Fibroblast of villous mesenchyme (primary cell): Measurements from ENCODE around the gene ANKAR. TPM values are rescaled to one million over a fixed set of nuclear protein-coding genes. Genes with fewer than 3 reads are reported as not detected.

Experiments
- DNase-seq: peaks from one replicate; pipeline ENCODE4 v3.0.0-alpha.2; 2010; ENCODE audit warnings: low read depth
- H3K4me3 ChIP-seq: 2 replicates; pipeline ENCODE4 v1.5.1; 2011; ENCODE audit warnings: low read depth, mild to moderate bottlenecking, low read length
- CTCF ChIP-seq: IDR thresholded peaks from 2 replicates; pipeline ENCODE4 v1.5.1; 2012; ENCODE audit warnings: low read depth, mild to moderate bottlenecking, low read length; ENCODE audit not compliant: insufficient read depth
- total RNA-seq: library from RNA; depleted of rRNA; stranded (reverse); fragments of >200 nt; gene quantifications from 2 replicates; pipeline ENCODE4 v1.2.3, GENCODE V29; 2012

The ANKAR gene
- total RNA-seq, 1 donor, result 5.6 TPM

- no peak overlapping the region for H3K4me3 ChIP-seq
- no peak for DNase-seq
- TF ChIP-seq CTCF, result no peak
These were observed 4.6 kb upstream of the ANKAR start for GRCh38 chr2:189669913-189670312.

GRCh38 chr2:189673661-189674373 is 653 bp upstream of the ANKAR start:
- peak overlapping the region; percentile 64 for H3K4me3 ChIP-seq
- TF ChIP-seq CTCF, result no peak
- DNase-seq, result no peak

- DNase-seq, result no peak
- H3K4me3 ChIP-seq, result no peak overlapping the region
- no peak for TF ChIP-seq CTCF
These were observed 2.0 kb downstream of the ANKAR start for GRCh38 chr2:189676471-189676870.

GRCh38 chr2:189679226-189679625 is 4.8 kb downstream of the ANKAR start:
- DNase-seq, result no peak
- no peak for TF ChIP-seq CTCF
- H3K4me3 ChIP-seq, result no peak overlapping the region

GRCh38 chr2:189681203-189681602 is 6.7 kb downstream of the ANKAR start:
- no peak for DNase-seq
- TF ChIP-seq CTCF, result no peak
- H3K4me3 ChIP-seq, result no peak overlapping the region

GRCh38 chr2:189681903-189682302 is 7.4 kb downstream of the ANKAR start:
- TF ChIP-seq CTCF, result no peak
- H3K4me3 ChIP-seq, result no peak overlapping the region
- DNase-seq, result no peak

- TF ChIP-seq CTCF, result no peak
- DNase-seq, result no peak
- no peak overlapping the region for H3K4me3 ChIP-seq
These were observed 8.9 kb downstream of the ANKAR start for GRCh38 chr2:189683348-189683747.
